MM.1S (cell line): ENCODE results near the gene NUTM1.
"Not testable (repeated sequence)": the region's sequence is repeated elsewhere in the genome, so short reads cannot be mapped to it uniquely, and the experiment has no call there.

Experiments
- DNase-seq: peaks from one replicate; pipeline ENCODE4 v3.0.0-alpha.2; 2015
- H2AFZ ChIP-seq: fragments of 300-600 bp; sonication (generic); 2 replicates; pipeline ENCODE4 v1.6.0; 2016; ENCODE audit warnings: antibody characterized with exemption, low read length
- H3F3A ChIP-seq: fragments of 300-600 bp; sonication (generic); 2 replicates; pipeline ENCODE4 v1.6.1; 2016; ENCODE audit warnings: mild to moderate bottlenecking, antibody characterized with exemption, low read length, moderate library complexity, mixed read lengths; ENCODE audit not compliant: insufficient read depth
- H3K27ac ChIP-seq: fragments of 300-600 bp; sonication (generic); 2 replicates; pipeline ENCODE4 v1.5.1; 2016; ENCODE audit warnings: mild to moderate bottlenecking, low read length
- H3K27me3 ChIP-seq: fragments of 300-600 bp; sonication (generic); replicated peaks from 2 replicates; pipeline ENCODE4 v1.6.0; 2016; ENCODE audit warnings: low read length; ENCODE audit not compliant: insufficient read depth
- H3K36me3 ChIP-seq: fragments of 300-600 bp; sonication (generic); replicated peaks from 2 replicates; pipeline ENCODE4 v1.6.1; 2016; ENCODE audit warnings: mild to moderate bottlenecking, low read length, mixed read lengths; ENCODE audit not compliant: insufficient read depth
- H3K4me1 ChIP-seq: fragments of 300-600 bp; sonication (generic); 2 replicates; pipeline ENCODE4 v1.6.1; 2016; ENCODE audit warnings: low read length, mixed read lengths
- H3K4me2 ChIP-seq: fragments of 300-600 bp; sonication (generic); 2 replicates; pipeline ENCODE4 v1.6.0; 2016; ENCODE audit warnings: low read depth, low read length
- H3K4me3 ChIP-seq: fragments of 300-600 bp; sonication (generic); 2 replicates; pipeline ENCODE4 v1.5.1; 2016; ENCODE audit warnings: low read length, mixed read lengths
- H3K79me2 ChIP-seq: fragments of 300-600 bp; sonication (generic); 2 replicates; pipeline ENCODE4 v1.6.1; 2016; ENCODE audit warnings: mixed run types, low read length, mixed read lengths
- H3K9ac ChIP-seq: fragments of 300-600 bp; sonication (generic); 2 replicates; pipeline ENCODE4 v1.6.1; 2016; ENCODE audit warnings: low read length, mixed read lengths
- H3K9me2 ChIP-seq: fragments of 300-600 bp; sonication (generic); replicated peaks from 2 replicates; pipeline ENCODE4 v1.6.1; 2016; ENCODE audit warnings: mild to moderate bottlenecking, low read length, mixed read lengths; ENCODE audit not compliant: insufficient read depth
- H3K9me3 ChIP-seq: fragments of 300-600 bp; sonication (generic); replicated peaks from 2 replicates; pipeline ENCODE4 v1.6.1; 2016; ENCODE audit warnings: mild to moderate bottlenecking, low read length, mixed read lengths; ENCODE audit not compliant: insufficient read depth
- H4K20me1 ChIP-seq: fragments of 300-600 bp; sonication (generic); 2 replicates; pipeline ENCODE4 v1.6.1; 2016; ENCODE audit warnings: mild to moderate bottlenecking, low read length, moderate library complexity, mixed read lengths; ENCODE audit not compliant: insufficient read depth
- EZH2 ChIP-seq: fragments of 300-600 bp; sonication (generic); optimal IDR thresholded peaks from 2 replicates; pipeline ENCODE3; 2017; ENCODE audit warnings: low read depth, mild to moderate bottlenecking, antibody characterized with exemption, low read length, mixed read lengths
- EZH2phosphoT487 ChIP-seq: fragments of 300-600 bp; sonication (generic); IDR thresholded peaks from 2 replicates; pipeline ENCODE4 v1.6.1; 2018; ENCODE audit warnings: antibody characterized with exemption, low read length
- TF ChIP-seq, protein P1 (sequence below): fragments of 300-600 bp; sonication (generic); IDR thresholded peaks from 2 replicates; pipeline ENCODE4 v1.5.1; 2016; ENCODE audit warnings: antibody characterized with exemption, low read length, mixed read lengths

The NUTM1 gene

DNA sequence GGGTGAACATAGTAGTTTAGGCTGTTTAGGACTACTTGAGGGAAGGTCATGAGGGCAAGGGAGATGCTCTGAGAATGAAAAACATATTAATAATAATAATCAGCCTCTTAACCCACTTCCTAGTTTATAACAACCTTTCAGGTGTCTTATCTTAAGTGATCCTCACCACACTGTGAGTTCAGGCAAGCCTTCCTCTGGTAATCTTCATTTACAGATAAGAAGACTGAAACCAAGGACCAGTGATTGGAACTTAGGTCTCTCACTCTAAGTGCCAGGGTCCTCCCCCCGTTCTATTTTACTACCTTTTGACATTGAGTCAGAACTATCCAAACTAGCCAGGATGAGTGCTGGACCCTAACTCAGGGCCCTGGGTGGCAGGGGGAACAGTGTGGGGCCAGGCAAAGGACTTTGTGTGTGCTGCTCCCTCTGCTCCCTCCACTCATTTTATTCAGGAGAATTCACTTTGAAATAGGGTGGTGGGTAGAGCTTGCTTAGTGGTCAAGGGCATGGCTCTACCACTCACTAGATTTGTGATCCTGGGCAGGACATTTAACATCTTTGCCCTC, 5.7 kb downstream of the NUTM1 start:
- H3K9me3 ChIP-seq = no peaks in the 10 kb centered on the region
- TF ChIP-seq, protein P1, sequence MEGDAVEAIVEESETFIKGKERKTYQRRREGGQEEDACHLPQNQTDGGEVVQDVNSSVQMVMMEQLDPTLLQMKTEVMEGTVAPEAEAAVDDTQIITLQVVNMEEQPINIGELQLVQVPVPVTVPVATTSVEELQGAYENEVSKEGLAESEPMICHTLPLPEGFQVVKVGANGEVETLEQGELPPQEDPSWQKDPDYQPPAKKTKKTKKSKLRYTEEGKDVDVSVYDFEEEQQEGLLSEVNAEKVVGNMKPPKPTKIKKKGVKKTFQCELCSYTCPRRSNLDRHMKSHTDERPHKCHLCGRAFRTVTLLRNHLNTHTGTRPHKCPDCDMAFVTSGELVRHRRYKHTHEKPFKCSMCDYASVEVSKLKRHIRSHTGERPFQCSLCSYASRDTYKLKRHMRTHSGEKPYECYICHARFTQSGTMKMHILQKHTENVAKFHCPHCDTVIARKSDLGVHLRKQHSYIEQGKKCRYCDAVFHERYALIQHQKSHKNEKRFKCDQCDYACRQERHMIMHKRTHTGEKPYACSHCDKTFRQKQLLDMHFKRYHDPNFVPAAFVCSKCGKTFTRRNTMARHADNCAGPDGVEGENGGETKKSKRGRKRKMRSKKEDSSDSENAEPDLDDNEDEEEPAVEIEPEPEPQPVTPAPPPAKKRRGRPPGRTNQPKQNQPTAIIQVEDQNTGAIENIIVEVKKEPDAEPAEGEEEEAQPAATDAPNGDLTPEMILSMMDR = no peak
- TF ChIP-seq EZH2phosphoT487 (no peak), EZH2 (no peak)

DNA sequence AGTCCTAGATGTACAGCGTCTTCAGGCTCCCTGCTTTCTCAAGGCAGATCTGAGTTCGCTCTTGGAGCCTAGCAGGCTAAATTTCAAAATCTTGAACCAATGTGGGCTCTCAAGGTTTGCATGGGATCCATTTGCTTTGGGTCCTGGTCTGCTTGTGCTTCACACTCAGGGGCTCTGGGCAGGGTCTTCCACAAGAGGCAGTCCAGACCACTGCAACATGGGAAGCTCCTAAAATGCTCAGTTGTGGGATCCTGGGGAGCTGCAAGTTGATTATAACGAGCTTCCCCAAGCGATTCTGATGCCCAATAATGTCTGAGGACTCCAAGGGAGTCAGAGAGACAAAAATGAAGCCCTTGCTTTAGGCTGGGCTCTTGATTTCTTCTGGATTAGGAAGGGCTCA, 6.7 kb downstream of the NUTM1 start:
- TF ChIP-seq, protein P1 = no peak
- TF ChIP-seq EZH2 = no peak
- no peak for TF ChIP-seq EZH2phosphoT487
- no peaks in the 10 kb centered on the region for H3K9me3 ChIP-seq
- H3K4me1 ChIP-seq = no peaks in the 10 kb centered on the region
- no peak overlapping the region for H3K9ac ChIP-seq
- H3K36me3 ChIP-seq = no peaks in the 10 kb centered on the region
- H3K27me3 ChIP-seq = no peaks in the 10 kb centered on the region
- no peak overlapping the region for H3K4me2 ChIP-seq
- H3F3A ChIP-seq = no peaks in the 10 kb centered on the region
- no peaks in the 10 kb centered on the region for H3K9me2 ChIP-seq
- H3K27ac ChIP-seq = no peak overlapping the region
- no peak for DNase-seq
- H2AFZ ChIP-seq = no peak overlapping the region
- H3K79me2 ChIP-seq = no peaks in the 10 kb centered on the region
- H4K20me1 ChIP-seq = no peaks in the 10 kb centered on the region
- H3K4me3 ChIP-seq = no peak overlapping the region

More for the DNA sequence above, 5.7 kb downstream of the NUTM1 start:
- no peaks in the 10 kb centered on the region for H3K36me3 ChIP-seq
- H2AFZ ChIP-seq = no peak overlapping the region
- H3K9me2 ChIP-seq = no peaks in the 10 kb centered on the region
- no peaks in the 10 kb centered on the region for H4K20me1 ChIP-seq
- H3K9ac ChIP-seq = no peak overlapping the region
- no peak for DNase-seq
- H3K79me2 ChIP-seq = no peaks in the 10 kb centered on the region
- H3K4me1 ChIP-seq = no peaks in the 10 kb centered on the region
- H3K4me2 ChIP-seq = no peak overlapping the region
- H3K27ac ChIP-seq = no peak overlapping the region
- H3F3A ChIP-seq = no peaks in the 10 kb centered on the region
- no peaks in the 10 kb centered on the region for H3K27me3 ChIP-seq
- H3K4me3 ChIP-seq = no peak overlapping the region

DNA sequence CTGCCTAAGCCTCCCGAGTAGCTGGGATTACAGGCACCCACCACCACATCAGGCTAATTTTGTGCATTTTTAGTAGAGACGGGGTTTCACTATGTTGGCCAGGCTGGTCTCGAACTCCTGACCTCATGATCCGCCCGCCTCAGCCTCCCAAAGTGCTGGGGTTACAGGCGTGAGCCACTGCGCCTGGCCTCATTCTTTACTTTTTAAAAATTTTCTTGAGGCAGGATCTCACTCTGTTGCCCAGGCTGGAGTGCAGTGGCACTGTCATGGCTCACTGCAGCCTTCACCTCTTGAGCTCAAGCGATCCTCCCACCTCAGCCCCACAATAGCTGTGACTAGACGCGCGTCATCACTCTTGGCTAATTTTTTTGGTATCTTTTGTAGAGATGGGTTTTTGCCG, 9.9 kb downstream of the NUTM1 start:
- not testable (repeated sequence) for H3K27me3 ChIP-seq, H3F3A ChIP-seq, H4K20me1 ChIP-seq, H3K79me2 ChIP-seq, H3K9me2 ChIP-seq, H3K9me3 ChIP-seq, H3K36me3 ChIP-seq, DNase-seq, H3K9ac ChIP-seq, H2AFZ ChIP-seq, H3K27ac ChIP-seq, H3K4me1 ChIP-seq, H3K4me3 ChIP-seq, H3K4me2 ChIP-seq

DNA sequence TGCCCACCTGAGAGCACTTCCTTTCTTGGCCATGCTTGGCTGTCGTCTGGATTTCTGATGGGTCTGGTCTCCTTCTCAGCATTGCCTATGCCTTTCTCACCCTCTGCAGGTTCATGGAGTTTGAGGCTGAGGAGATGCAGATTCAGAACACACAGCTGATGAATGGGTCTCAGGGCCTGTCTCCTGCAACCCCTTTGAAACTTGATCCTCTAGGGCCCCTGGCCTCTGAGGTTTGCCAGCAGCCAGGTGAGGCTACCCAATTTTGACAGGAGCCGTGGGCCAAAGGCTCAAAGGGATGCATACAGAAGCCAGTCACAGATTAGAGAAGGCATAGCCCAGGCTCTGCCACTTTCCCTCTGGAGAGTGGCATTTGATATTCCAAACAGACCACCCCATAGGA, 10.5 kb downstream of the NUTM1 start:
- Histone ChIP-seq H3K36me3 (no peaks in the 10 kb centered on the region), H3K4me1 (no peaks in the 10 kb centered on the region), H3K79me2 (no peaks in the 10 kb centered on the region), H3K9me3 (no peaks in the 10 kb centered on the region), H2AFZ (no peak overlapping the region), H3K4me3 (no peak overlapping the region), H3K4me2 (no peak overlapping the region), H3F3A (no peaks in the 10 kb centered on the region), H3K9me2 (no peaks in the 10 kb centered on the region), H3K27me3 (no peaks in the 10 kb centered on the region), H3K9ac (no peak overlapping the region), H4K20me1 (no peaks in the 10 kb centered on the region), H3K27ac (no peak overlapping the region)
- DNase-seq = no peak
- TF ChIP-seq, protein P1 = no peak
- TF ChIP-seq EZH2 (no peak), EZH2phosphoT487 (no peak)
